Measurements from ENCODE around the gene CARS1. TPM values are rescaled to one million over a fixed set of nuclear protein-coding genes. Genes with fewer than 3 reads are reported as not detected.
"Not testable (repeated sequence)": the region's sequence is repeated elsewhere in the genome, so short reads cannot be mapped to it uniquely, and the experiment has no call there.

The CARS1 gene
- total and polyA plus RNA-seq, 2 of the 4 experiments (the other 2 are of a cell fraction): 72.7 to 78.3 TPM

DNA sequence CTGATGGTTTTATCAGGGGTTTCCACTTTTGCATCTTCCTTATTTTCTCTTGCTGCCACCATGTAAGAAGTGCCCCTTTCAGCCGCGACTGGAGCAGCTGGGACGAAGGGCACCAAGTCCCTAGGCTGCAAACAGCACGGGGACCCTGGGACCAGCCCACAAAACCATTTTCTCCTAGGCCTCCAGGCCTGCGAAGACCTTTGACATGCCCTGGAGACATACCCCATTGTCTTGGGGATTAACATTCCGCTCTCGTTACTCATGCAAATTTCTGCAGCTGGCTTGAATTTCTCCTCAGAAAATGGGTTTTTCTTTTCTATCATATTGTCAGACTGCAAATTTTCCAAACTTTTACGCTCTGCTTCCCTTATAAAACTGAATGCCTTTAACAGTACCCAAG is 6.7 kb upstream of the CARS1 start:
- H2AFZ ChIP-seq (replicated peaks; ENCODE audit: low read length, poor library complexity); H2BK20ac ChIP-seq (ENCODE audit: low read depth, low read length); H3K9me1 ChIP-seq (ENCODE audit: insufficient read depth, low read length); H4K8ac ChIP-seq (ENCODE audit: low read depth in 2 of 2, low read length in 2 of 2); H3K79me1 ChIP-seq (ENCODE audit: low read depth in 1 of 2, low read length in 2 of 2); H2BK15ac ChIP-seq (ENCODE audit: low read depth, low read length); CTCF ChIA-PET; H3K27ac ChIP-seq (ENCODE audit: insufficient read depth, low read length); H4K20me1 ChIP-seq (ENCODE audit: insufficient read depth, low read length); H3K4me3 ChIP-seq (ENCODE audit: insufficient read depth, low read depth, low read length); dilution Hi-C loops (cut with HindIII; ENCODE audit: low sequenced_read_pairs, unreplicated experiment); H2AK9ac ChIP-seq (replicated peaks; ENCODE audit: low read depth, low read length, poor library complexity); POLR2A ChIA-PET (ENCODE audit: unreplicated experiment); H3K9me3 ChIP-seq (ENCODE audit: control insufficient read depth, insufficient read depth, low read length); H3K36me3 ChIP-seq (ENCODE audit: control insufficient read depth, insufficient read depth, low read length); H2BK120ac ChIP-seq (ENCODE audit: low read depth, low read length); H2AK5ac ChIP-seq (ENCODE audit: low read depth, low read length); H4K91ac ChIP-seq (ENCODE audit: insufficient read depth, low read depth, low read length); intact Hi-C loops (cut with micrococcal nuclease); H3K56ac ChIP-seq (ENCODE audit: extremely low read depth, insufficient read depth, low read length); H3K4ac ChIP-seq (ENCODE audit: low read depth, low read length); H3K27me3 ChIP-seq (ENCODE audit: control insufficient read depth, insufficient read depth, low read length); H3K23ac ChIP-seq (ENCODE audit: low read depth, low read length); H2BK5ac ChIP-seq (ENCODE audit: low read depth, low read length, poor library complexity, severe bottlenecking); H3K9ac ChIP-seq (ENCODE audit: low read depth, low read length); H3K4me2 ChIP-seq (ENCODE audit: low read depth, low read length); H3K4me1 ChIP-seq (ENCODE audit: control insufficient read depth, insufficient read depth, low read length); H4K5ac ChIP-seq (ENCODE audit: low read depth, low read length); H3K14ac ChIP-seq (replicated peaks; ENCODE audit: low read depth, low read length); H3K18ac ChIP-seq (ENCODE audit: low read depth, low read length); BruUV-seq (replicated peaks); DNase-seq; ATAC-seq (ENCODE audit: low read depth): not testable (repeated sequence)
- 74% methylated on average over 3 of the region's 8 CpGs; no CpG with 5 or more reads in 1 of the 2 experiments for WGBS, 2 experiments (ENCODE audit: extremely low coverage in 2 of 2, insufficient read length in 1 of 2)
- in situ Hi-C loops (cut with MboI; ENCODE audit: low sequenced_read_pairs): loop anchor here (25.0 kb wide), 1 partner anchor 348 kb away; no protein-coding TSS in a partner anchor

DNA sequence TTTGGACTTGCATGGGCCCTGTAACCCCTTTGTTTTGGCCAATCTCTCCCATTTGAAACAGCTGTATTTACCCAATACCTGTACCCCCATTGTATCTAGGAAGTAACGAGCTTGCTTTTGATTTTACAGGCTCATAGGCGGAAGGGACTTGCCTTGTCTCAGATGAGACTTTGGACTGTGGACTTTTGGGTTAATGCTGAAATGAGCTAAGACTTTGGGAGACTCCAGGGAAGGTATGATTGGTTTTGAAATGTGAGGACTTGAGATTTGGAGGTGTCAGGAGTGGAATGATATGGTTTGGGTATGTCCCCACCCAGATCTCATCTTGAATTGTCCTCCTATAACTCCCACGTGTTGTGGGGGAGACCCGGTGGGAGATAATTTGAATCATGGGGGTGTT is 6.2 kb upstream of the CARS1 start:
- H3K9me1 ChIP-seq (ENCODE audit: insufficient read depth, low read length); H3K4me2 ChIP-seq (ENCODE audit: low read depth, low read length); H3K18ac ChIP-seq (ENCODE audit: low read depth, low read length); H4K8ac ChIP-seq (ENCODE audit: low read depth in 2 of 2, low read length in 2 of 2); H2AK5ac ChIP-seq (ENCODE audit: low read depth, low read length); H2BK20ac ChIP-seq (ENCODE audit: low read depth, low read length); H2AK9ac ChIP-seq (replicated peaks; ENCODE audit: low read depth, low read length, poor library complexity); H3K36me3 ChIP-seq (ENCODE audit: control insufficient read depth, insufficient read depth, low read length); intact Hi-C loops (cut with micrococcal nuclease); H3K14ac ChIP-seq (replicated peaks; ENCODE audit: low read depth, low read length); BruUV-seq (replicated peaks); H2BK120ac ChIP-seq (ENCODE audit: low read depth, low read length); POLR2A ChIA-PET (ENCODE audit: unreplicated experiment); H3K9ac ChIP-seq (ENCODE audit: low read depth, low read length); ATAC-seq (ENCODE audit: low read depth); H4K5ac ChIP-seq (ENCODE audit: low read depth, low read length); H4K91ac ChIP-seq (ENCODE audit: insufficient read depth, low read depth, low read length); H2BK15ac ChIP-seq (ENCODE audit: low read depth, low read length); H3K9me3 ChIP-seq (ENCODE audit: control insufficient read depth, insufficient read depth, low read length); H2BK5ac ChIP-seq (ENCODE audit: low read depth, low read length, poor library complexity, severe bottlenecking); H3K27ac ChIP-seq (ENCODE audit: insufficient read depth, low read length); H3K23ac ChIP-seq (ENCODE audit: low read depth, low read length); H3K79me1 ChIP-seq (ENCODE audit: low read depth in 1 of 2, low read length in 2 of 2); H3K4me1 ChIP-seq (ENCODE audit: control insufficient read depth, insufficient read depth, low read length); dilution Hi-C loops (cut with HindIII; ENCODE audit: low sequenced_read_pairs, unreplicated experiment); H2AFZ ChIP-seq (replicated peaks; ENCODE audit: low read length, poor library complexity); DNase-seq; H3K4me3 ChIP-seq (ENCODE audit: insufficient read depth, low read depth, low read length); H4K20me1 ChIP-seq (ENCODE audit: insufficient read depth, low read length); H3K27me3 ChIP-seq (ENCODE audit: control insufficient read depth, insufficient read depth, low read length); H3K4ac ChIP-seq (ENCODE audit: low read depth, low read length); H3K56ac ChIP-seq (ENCODE audit: extremely low read depth, insufficient read depth, low read length): not testable (repeated sequence)
- CTCF ChIA-PET: interaction anchor here (1.2 kb wide), 1 partner anchor 28 kb away, joined by 3 read pairs; no protein-coding TSS in a partner anchor
- no CpG with 5 or more reads among the region's 4 CpGs for WGBS, 2 experiments (ENCODE audit: extremely low coverage in 2 of 2, insufficient read length in 1 of 2)
- in situ Hi-C loops (cut with MboI; ENCODE audit: low sequenced_read_pairs): loop anchor here (25.0 kb wide), 1 partner anchor 349 kb away; no protein-coding TSS in a partner anchor

Data from IMR-90 (cell line).